SU-DHL-6 (cell line): ENCODE results near the gene NCOA1.

Source experiments
- EZH2phosphoT487 ChIP-seq: fragments of 200-600 bp; sonication (generic), shearing (Covaris generic); conservative IDR thresholded peaks from 2 replicates; pipeline ENCODE4 v1.6.1; 2018; ENCODE audit warnings: mild to moderate bottlenecking, antibody characterized with exemption, low read length, moderate library complexity, mixed read lengths
- TF ChIP-seq, protein P1 (sequence below): fragments of 200-600 bp; sonication (generic); IDR thresholded peaks from one replicate; pipeline ENCODE4 v1.5.1; 2017; ENCODE audit warnings: antibody characterized with exemption, mild to moderate bottlenecking, low read length, moderate library complexity; ENCODE audit not compliant: insufficient read depth, poor library complexity, severe bottlenecking

DNA sequence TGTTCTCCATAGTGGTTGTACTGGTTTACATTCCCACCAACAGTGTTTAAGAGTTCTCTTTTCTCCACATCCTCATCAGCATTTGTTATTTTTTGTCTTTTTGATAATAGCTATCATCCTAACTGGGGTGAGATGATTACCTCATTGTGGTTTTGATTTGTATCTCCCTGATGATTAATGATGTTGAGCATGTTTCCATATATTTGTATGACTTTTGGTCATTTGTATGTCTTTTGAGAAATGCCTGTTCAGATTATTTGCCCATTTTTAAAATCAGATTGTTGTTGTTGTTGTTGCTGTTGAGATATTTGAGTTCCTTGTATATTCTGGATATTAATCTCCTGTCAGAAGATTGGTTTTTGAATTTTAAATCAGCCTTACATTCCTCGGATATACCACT lies 147.5 kb downstream of the NCOA1 start:
- TF ChIP-seq, protein P1, sequence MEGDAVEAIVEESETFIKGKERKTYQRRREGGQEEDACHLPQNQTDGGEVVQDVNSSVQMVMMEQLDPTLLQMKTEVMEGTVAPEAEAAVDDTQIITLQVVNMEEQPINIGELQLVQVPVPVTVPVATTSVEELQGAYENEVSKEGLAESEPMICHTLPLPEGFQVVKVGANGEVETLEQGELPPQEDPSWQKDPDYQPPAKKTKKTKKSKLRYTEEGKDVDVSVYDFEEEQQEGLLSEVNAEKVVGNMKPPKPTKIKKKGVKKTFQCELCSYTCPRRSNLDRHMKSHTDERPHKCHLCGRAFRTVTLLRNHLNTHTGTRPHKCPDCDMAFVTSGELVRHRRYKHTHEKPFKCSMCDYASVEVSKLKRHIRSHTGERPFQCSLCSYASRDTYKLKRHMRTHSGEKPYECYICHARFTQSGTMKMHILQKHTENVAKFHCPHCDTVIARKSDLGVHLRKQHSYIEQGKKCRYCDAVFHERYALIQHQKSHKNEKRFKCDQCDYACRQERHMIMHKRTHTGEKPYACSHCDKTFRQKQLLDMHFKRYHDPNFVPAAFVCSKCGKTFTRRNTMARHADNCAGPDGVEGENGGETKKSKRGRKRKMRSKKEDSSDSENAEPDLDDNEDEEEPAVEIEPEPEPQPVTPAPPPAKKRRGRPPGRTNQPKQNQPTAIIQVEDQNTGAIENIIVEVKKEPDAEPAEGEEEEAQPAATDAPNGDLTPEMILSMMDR = no peak
- TF ChIP-seq EZH2phosphoT487 = no peak
